OCI-M2 (cell line): ENCODE measurements around the gene SBF1.
"Not testable (repeated sequence)": the region's sequence is repeated elsewhere in the genome, so short reads cannot be mapped to it uniquely, and the experiment has no call there.

Source experiments
- DNase-seq: peaks from one replicate; lab custom pipeline; 2025; ENCODE audit not compliant: unreplicated experiment; lab: John Stamatoyannopoulos, UW

The SBF1 gene

DNA sequence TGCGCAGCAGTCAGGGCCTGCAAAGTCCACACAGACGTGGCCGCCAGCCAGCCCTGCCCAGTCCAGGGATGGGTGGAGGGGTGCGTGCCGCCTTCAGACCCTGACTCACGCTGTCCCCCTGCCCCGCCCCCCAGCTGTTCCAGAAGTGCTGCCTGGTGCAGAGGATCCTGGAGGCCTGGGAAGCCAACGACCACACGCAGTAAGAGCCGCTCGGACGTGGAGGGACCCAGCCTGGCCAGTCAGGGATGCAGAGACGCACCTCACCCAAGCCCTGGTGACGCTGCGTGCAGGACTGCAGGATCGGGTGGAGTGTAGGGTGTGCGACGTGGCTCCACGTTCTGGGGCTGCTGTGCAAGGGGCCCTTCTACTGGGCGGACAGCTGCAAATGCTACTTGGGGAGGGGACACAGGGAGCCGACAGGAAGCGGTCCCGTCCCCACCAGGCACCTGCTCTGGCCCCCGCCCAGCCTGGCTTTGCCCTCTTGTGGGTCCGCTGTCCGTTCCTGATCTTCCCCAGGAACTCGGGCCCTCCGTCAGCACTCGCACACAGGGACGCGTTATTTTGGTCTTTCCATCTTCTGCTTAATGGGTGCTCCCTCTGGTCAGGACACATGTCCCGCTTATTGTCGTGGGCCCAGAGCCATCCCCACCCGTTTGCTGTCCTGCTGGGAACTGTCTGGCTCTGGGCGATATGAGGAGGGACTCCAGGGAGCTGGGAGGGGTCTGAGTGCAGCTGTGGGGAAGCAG is 42.5 kb downstream of the SBF1 start:
- no peak for DNase-seq

GRCh38 chr22:50425179-50425916 is 49.5 kb downstream of the SBF1 start:
- no peak for DNase-seq

DNA sequence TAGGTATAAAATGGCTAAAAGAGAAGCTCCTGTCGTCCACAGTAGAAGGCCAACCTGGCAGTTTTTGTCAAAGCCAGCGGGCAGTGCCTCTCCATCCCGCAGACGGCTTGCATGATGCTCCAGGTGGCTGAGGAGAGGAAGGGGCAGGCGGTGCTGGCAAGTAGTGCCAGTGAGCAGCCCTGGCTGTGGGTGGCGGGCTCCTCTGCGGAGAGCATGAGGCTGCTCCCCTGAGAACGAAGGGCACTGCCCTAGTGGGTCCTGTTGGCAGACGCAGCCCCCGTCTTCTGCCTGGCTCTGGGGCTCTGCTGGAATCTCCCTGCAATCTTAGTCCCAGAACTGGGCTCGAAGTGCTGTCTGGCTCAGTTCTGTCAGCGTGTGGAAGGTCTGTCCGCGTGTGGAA is 50.9 kb downstream of the SBF1 start:
- no peak for DNase-seq

- DNase-seq, result no peak
These were observed 51.6 kb downstream of the SBF1 start for GRCh38 chr22:50422961-50423815.

DNA sequence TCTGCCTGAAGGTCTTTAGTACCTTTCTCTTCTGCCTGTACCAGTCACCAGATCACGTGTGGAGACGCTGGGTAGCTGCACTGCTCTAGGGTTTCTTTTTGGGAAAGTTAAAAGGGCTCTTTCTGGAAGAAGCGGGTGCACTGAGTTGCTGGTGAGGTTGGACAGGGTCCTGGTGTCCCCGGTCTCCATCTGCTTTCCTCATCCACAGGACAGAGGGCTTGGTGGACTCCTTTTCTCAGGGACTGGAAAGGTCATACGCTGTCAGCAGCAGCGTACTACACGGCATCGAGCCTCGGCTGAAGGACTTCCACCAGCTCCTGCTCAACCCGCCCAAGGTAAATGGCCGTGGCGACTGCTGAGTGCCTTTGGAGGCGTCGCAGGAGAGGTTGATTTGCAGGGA is 52.8 kb downstream of the SBF1 start:
- no peak for DNase-seq

GRCh38 chr22:50420581-50420980 is 54.3 kb downstream of the SBF1 start:
- no peak for DNase-seq

DNA sequence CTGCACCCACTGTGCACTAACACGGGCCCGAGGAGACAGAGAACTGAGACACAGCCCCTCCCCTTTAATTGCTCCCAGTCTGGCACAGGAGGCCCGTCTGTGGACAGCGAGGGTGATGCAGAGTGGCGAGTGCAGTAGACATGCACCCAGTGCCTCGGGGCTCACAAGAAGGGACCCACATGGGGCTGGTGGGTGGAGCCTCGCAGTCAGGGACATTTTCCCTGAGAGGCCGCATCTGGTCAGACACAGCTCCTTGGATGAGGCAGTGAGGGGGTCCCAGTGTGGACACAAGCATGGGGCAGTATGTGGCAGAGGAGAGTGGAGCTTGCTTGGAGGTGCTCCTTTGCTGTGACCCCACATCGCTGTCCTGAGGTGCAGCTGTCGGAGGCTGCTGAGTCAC is 54.8 kb downstream of the SBF1 start:
- no peak for DNase-seq

- no peak for DNase-seq
These were observed 55.7 kb downstream of the SBF1 start for GRCh38 chr22:50419116-50419515.

GRCh38 chr22:50418624-50419023 is 56.2 kb downstream of the SBF1 start:
- DNase-seq, result no peak

DNA sequence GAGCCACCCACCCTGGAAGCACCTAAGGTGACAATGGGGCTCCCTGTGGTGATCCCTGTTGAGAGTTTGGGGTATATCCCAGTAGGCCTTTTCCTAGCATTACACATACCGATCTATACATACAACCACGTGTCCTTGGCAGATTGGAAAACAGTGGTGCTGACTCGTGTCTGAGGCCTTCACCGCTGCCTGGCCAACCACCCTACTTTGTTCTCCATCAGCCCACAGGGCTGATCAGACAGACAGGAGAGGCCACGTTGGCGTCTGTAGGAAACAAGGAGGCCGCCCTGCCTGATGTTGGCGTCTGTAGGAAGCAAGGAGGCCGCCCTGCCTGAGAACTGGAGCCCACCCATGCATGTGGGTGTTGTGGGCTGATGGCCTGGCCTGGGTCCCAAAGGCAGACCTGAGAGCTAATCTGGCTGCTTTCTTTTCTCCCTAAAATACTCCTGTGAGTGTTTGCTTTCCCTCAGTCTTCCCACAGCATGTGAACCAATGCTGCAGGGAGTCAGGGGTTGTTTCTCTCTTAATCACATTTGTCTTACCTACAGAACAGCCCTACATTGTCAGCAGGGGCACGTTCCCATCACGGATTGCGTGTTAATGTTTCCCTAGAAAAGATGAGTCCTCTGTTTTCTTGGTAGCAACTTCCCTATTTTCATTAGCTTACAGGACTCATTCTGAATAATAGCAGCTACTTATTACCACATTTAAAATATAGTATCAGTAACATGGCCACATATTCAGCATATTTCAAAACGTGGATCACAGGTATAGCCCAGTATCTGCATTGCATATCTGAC is 57.2 kb downstream of the SBF1 start:
- no peak for DNase-seq

GRCh38 chr22:50416996-50417395 is 57.8 kb downstream of the SBF1 start:
- no peak for DNase-seq

DNA sequence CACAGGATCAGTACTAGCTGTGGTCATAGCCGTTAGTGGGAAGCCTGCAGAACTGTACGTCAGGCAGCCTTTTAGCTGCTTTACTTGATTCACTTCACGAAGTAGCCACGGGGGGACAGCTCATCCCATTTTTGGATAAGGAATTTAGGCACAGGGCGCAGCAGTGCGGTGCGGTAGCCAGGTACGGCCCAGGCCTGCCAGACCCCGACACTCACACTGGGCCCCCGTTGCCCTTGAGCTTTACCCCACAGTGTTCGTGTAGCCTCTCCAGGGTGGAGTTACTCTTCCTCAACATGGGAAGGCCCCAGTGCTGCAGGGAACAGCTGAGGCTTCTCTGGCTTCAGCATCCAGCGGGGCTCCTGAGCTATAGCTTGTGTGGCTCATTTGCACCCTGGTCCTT is 59.4 kb downstream of the SBF1 start:
- no peak for DNase-seq

DNA sequence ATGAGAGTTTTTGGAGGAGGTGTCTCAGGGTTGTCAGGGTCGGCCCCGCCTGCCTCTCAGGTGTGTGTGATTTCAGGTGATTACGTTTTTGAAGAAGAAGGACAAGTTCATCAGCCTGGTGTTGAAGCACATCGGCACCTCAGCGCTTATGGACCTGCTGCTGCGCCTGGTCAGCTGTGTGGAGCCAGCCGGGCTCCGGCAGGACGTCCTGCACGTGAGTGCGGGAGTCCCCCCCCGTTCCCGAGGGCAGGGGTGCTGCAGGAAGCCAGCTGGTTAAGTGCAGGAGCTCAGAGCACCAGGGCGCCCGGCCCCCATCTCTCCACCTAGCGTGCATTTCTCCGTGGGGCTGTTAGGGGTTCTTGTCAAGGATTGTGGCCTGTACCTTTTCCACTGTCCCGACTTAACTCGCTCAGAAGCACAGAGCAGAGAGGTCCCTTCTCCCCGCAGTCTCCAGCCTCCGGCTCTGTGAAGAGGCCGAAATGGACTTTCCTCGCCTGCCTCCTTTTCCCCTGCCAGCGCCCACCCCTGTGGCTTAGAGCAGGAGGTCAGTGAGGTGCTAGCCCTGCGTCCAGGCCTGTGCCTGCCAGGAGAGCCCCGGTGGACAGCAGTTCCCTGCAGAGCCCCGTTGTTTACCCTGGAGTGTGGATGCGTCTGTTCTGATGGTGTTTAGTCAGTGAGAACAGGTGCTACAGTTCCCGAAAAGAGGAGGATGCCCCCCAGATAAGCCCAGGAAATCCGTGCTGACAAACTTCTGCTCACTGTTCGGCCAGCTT is 60.2 kb downstream of the SBF1 start:
- no peak for DNase-seq

GRCh38 chr22:50408954-50409353 is 65.9 kb downstream of the SBF1 start:
- DNase-seq, result not testable (repeated sequence)

DNA sequence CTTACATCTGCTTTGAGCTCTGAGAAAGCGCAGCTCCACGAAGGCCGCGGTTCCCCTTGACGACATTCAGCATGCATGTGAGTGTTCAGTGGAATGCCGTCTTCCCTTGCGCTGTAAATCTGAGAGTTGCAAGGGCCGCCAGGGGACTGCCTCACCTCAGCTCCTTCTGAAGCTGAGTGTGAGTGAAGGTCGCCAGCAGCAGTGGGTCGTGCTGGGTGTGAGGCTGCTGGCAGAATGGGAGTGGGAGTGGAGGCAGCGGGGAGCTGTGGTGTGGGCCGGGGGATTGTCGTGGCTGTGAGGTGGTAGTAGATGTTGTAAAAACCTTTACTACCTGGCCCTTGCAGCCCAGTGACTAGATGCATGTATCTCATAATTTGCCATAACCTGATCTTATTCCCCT is 66.5 kb downstream of the SBF1 start:
- no peak for DNase-seq

- DNase-seq, result no peak
These were observed 68.2 kb downstream of the SBF1 start for GRCh38 chr22:50406416-50407170.

GRCh38 chr22:50403701-50404101 is 71.1 kb downstream of the SBF1 start:
- no peak for DNase-seq

- DNase-seq, result no peak
These were observed 72.9 kb downstream of the SBF1 start for GRCh38 chr22:50401907-50402306.

- DNase-seq, result no peak
These were observed 73.9 kb downstream of the SBF1 start for GRCh38 chr22:50400931-50401330.
